Tibial nerve (tissue), 4 donors: ENCODE data around the gene VWA7.

Source experiments
- CTCF ChIP-seq, 5 experiments: fragments of 200-600 bp in 3 of 5; fragments of 450-650 bp in 2 of 5; sonication (generic) in 3 of 5; IDR thresholded peaks; one replicate each; pipeline ENCODE4 v1.5.1; 2016 to 2019; ENCODE audit warnings: antibody characterized with exemption in 5 of 5, mild to moderate bottlenecking in 3 of 5, moderate library complexity in 2 of 5
- EP300 ChIP-seq, 2 donors: sonication (generic); formaldehyde crosslinking; IDR thresholded peaks; one replicate each; pipeline ENCODE4 v1.6.1; 2017; ENCODE audit warnings: antibody characterized with exemption in 2 of 2, mild to moderate bottlenecking in 1 of 2

GRCh38 chr6:31777667-31778050, 531 bp upstream of the VWA7 start:
- no peak for TF ChIP-seq CTCF (IDR thresholded peaks at IDR 0.05)
- TF ChIP-seq EP300 (IDR thresholded peaks at IDR 0.05): no peak
